Stimulated activated CD8-positive, alpha-beta memory T cell treated with anti-CD3 and anti-CD28 coated beads, Interleukin-12 subunit alpha, Interleukin-12 subunit beta, amount 100 ng/mL, for 4 hours (primary cell): ENCODE results near the gene RALY.
A peak's percentile ranks its signal among the peaks of the same experiment; 100 is the strongest.

Source experiments
- DNase-seq: peaks from one replicate; pipeline ENCODE4 v3.0.0-alpha.2; 2020; ENCODE audit warnings: low read depth

RALY gene

DNA sequence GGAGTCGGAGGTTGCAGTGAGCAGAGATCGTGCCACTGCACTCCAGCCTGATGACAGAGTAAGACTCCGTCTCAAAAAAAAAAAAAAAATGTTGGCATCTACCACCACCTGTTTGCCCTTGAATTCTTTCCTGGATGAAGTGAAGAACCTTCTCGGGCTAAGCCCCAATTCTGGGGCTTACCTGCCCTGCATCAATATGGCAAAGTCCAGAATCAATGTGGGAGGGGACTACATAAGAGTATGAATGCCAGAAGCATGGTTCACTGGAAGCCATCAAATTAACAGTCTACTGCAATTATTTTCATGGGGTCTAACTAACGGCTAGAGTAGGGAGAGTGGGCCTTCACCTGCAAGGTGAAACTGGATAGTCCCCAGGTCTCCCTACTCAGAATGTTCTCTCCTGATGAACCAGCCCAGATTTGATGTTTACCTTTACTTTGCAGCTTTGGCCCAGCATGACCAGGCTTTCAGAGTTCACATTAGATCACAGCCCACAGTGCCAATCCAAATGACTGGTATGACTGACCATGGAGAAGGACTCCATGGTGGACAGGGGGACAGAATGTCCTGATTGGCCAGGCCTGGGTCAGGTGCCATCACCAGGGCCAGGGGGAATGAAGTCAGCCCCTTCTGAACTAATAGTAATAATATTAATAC is 7.0 kb upstream of the RALY start:
- DNase-seq = no peak

DNA sequence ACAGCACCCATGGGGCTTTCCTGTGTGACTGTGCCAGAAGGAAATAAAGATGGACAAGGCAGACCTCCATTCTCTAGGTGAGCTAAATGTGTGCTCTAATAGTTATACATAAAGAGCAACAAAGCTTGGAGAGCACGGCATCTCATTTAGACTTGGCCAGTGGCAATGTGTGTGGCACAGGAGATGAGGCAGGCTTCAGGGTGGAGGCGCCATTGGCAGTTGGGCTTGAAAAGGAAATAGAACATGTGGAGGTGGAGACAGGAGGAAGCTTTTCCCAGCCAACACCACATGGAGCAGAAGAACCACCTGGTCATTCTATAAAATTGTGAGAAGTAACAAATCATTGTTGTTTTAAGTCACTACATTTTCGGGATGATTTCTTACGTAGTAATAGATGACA is 3.6 kb upstream of the RALY start:
- no peak for DNase-seq

DNA sequence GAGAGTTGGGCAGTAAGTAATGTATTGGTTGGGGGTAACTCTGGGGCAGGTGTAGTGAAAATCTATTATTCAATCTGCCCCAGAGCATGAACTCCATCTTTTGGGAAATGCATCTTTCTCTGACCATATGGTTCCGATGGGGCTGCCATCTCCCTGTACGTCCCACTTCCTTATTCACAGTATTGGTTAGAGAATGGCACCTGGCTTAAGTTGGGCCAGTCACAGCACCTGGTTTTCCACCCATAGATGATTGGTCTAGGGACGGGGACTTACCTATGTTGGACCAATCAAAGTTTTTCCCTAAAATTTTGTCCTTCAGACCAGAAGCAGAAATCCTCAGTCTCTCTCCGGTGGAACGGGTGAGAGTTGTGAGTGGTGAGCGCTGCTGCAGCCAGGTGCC is 2.2 kb upstream of the RALY start:
- no peak for DNase-seq

DNA sequence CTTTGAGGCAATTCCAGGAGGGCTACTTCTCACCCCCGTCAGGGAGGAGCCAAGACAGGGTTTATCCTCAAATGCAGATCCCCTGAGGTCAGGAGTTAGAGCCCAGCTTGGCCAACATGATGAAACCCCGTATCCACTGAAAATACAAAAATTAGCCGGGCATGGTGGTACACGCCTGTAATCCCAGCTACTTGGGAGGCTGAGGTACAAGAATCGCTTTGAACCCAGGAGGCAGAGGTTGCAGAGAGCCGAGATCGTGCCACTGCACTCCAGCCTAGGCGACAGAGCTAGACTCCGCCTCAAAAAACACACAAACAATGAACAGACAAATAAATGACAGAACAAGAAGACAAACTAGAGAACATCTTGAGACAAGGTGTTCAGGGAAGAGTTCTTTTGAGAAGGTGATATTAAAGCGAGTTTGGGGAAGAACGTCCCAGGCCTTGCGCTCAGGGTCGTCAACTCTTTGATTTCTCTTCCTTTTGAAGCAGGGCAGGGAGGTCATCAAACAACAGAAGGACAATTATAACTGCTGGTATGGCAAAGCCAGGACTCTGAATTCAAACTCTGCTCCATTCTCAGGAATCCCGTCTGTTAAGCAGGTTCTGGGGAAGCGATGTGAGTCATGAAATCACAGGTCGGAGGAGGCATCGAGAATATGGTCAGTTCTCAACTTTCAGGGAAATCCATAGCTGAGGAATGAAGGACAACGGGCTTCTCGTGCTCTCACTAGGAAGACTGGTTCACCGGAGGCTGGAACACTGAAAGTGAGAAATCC is 1.4 kb upstream of the RALY start:
- no peak for DNase-seq

DNA sequence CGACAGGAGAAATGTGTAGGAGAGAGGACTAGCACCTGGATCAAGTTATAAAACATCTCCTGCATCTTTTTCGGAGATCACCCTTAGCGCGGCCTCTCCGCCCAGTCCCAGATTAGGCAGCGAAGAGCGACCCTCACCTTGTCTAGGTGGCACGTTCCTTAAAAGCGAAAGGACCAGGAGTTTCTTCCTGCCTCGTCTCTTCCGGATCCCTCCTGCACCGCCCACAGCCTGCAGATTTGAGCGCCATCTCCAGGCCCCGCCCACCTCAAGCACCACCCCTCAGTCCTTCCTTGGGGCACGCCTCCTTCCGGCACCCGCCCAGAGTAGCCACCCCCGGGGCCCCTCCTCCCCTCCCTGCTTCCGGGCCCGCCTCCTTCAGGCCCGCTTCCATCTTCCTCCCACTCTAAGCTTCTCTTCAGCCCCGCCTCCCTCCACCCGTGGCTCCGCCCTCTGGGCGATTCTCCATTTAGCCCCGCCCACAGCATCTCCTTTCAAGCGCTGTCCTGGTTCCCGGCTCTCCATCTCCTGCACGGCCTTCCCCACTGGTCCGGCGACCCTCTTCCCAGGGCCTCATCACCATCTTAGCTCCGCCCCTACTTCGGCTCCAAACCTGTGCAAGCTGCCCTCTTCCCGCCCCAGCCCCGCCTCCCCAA is 662 bp upstream of the RALY start:
- DNase-seq = peak; percentile 98

DNA sequence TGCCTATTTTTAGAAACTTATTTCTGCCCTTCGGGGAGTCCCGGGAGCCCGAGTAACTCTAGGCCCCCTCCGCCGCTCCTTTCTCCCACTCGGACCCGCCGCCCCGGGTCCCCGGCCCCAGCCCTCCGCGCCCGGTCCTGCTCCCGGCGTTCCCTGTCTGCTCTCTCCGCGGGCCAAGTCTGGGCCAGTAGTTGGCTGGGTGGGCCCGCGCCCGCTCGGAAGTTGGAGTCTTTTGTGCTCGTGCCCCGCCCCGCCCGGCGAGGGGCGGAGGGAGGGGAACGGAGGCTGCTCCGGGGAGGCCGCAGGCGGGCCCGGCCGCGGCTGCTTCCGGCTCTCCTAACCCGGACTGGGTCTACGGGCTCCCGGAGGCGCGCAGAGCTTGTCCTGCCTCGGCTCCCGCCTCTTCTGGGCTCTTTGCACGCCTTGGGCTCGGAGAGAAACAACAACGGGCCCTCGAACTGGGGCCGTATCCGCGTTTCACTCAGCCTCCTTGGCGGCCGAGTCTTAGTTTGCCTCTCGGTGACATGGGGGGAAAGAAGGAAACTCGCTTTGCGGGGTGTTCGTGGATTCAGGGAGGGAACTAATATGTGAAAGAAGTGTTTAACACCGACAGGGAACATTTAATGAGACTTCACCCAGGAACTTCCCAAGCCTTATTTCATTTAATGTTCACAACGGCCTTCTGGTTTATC is 657 bp downstream of the RALY start:
- peak; percentile 67 for DNase-seq

DNA sequence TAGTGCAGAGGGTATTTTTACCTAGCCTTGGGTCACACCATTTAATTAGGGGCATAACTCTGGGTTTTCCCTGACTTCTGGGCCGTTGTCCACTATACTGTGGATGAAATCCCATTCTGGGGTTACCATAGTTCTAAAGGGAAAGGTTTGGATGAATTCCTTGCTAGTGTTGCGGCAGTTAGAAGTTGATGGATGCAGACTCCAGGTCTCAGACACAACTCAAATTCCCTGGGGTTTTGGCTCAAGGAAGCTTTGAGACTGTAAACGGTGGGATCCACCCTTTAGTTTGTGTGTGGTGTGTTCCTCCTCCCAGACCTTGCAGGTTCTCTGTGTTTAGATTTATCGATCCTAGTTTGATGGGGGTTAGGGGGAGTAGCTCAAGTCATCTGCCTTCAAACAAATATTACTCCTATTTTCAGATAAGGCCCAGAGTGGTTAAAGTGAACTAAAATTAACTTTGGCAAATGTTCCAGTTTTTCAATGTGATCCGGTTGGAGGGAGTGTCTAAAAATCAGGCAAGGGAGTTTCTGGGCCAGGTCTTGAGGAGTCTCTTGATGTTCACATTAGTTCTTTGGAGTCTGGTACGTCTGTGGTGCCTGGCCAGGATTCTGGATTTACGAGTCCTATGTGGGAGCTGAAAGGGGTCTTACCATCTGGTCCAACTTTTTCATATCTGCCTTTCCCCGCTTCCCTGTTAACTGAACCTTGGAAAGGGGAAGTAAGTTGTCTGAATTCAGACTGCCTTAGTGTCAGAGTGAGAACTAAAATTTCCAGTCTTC is 1.5 kb downstream of the RALY start:
- no peak for DNase-seq

DNA sequence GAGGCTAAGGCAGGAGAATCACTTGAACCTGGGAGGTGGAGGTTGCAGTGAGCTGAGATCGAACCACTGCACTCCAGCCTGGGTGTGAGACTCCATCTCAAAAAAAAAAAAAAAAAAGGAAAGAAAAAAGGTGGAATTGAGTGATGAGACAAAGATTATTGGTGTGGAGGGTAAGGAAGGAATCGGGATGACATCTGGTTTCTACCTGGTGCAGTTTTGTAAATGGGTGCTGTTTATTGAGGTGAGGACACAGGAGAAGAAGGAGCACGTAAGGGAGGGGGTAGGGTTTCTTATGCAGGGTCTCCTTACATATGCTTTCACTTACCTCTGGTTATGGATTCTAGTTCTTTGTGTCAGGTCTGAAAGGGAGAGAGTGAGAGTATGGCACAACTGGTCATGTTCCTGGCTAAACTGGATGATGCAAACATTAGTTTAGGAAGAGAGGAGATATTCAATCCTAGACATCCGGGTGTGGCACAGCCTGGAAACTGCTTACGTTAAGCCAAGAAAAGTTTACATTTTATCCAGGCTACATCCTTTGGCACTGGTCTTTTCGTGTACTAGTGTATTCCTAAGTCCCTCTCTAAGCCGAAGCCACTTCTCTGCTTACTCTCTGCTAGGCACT is 5.4 kb downstream of the RALY start:
- DNase-seq = no peak

DNA sequence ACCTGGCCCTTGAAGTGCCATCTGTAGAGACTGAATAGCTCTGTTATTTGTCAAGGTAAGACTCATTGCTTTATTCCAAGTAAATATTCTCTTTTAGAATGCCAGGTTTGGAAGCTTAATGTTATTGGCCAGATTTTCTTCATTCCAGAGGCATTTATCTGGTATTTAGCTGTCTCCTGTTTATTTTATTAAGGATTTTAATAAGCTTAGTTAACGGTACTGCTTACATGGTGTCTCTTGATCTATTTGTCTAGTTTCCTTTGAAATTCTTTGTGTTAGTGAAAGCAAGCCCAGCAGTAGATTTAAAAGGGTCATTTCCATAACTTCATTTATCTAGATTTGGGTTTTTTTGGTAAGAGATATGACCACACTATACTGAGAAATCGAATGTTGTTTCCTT is 7.7 kb downstream of the RALY start:
- no peak for DNase-seq

DNA sequence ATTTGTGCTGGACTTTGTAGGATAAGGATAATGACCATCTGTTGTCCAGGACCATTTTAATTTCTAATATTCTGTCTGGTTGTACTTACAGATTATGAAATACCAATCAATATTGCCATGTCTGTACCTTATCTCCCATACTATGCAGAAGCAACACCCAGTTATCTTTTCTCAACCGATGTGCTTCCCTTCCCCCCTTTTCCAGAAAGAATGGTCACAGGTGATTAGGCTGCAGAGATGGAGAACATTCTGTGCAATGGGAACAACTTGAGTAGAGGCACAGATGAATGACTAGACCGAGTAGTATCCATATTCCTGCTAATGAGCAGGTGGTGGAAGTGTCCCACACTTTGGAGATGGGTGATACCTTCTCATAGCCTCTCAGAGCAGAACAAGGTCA is 10.5 kb downstream of the RALY start:
- no peak for DNase-seq

DNA sequence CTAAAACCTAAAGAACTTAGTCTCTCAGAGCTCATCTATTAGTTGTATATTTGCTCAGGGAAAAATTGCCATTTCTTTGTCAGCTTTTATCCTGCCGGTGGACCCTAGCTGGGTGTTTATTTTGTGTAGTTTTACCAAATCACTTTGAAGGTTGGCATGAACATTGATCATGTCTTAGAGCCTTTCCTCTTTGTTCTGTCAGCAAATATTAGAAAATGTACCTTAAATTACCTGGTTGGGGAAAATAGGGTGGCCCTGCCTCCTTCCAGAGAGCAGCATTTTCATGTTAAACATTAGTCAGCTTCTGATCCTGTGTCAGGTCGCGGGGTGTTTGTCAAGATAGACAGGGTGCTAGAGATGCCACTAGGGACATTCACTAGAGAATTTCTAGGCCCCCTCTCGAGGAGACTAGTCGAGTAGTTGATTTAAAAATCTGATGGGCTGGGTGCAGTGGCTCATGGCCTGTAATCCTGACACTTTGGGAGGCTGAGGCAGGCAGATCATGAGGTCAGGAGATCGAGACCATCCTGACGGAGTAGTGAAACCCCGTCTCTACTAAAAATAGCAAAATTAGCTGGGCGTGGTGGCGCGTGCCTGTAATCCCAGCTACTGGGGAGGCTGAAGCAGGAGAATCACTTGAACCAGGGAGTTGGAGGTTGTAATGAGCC is 11.2 kb downstream of the RALY start:
- DNase-seq = no peak

DNA sequence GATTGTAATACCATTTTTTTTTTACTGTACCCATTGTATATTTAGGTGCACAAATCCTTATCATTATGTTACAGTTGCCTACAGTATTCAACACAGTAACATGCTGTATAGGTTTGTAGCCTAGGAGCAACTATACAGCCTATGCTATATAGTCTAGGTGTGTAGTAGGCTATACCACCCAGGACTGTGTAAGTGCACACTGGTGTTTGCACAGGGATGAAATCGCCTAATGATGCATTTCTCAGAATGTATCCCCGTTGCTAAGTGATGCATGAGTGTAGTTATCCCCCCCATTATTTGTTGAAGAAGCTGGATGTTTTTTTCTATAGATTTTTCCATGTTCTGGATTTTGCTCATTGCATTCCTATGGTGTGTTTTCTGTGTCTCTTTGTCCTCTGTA is 12.9 kb downstream of the RALY start:
- no peak for DNase-seq

DNA sequence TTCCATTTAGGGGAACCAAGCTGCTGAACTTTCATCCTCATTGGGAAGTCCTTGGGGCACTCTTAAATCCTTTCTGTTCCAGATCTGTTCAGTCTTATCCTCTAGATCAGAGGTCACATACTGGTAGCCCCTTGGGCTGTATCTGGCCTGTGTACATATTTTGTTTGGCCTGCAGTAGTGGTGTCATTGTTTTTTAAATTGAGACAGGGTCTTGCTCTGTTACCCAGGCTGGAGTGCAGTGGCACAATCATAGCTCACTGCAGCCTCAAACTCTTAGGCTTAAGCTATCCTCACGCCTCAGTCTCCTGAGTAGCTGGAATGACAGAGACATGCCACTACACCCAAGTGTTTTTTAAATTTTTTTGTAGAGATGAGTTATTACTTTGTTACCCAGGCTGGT is 14.8 kb downstream of the RALY start:
- no peak for DNase-seq

DNA sequence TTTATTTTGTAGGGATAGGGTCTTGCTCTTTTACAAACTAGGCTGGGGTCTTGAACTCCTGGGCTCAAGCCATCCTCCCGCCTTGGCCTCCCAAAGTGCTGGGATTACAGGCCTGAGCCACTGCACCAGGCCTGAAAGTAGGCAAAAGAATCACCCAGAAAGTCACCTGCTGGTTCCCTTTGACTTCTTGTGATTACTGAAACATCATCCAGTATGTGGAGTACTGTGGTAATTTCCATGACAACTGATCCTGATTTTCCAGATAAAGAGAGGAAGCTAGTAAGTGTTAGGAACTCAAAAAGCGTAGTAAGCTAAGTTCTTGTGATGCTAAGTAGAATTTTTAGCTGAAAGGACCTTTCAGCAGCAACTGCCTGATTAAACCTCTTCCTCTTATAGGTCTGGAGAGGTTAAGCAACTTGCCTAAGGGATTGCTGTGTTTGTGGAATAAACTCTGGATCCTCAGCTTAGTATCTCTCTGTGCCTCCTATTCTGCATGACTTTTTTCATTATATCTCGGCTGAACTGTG is 16.8 kb downstream of the RALY start:
- no peak for DNase-seq

DNA sequence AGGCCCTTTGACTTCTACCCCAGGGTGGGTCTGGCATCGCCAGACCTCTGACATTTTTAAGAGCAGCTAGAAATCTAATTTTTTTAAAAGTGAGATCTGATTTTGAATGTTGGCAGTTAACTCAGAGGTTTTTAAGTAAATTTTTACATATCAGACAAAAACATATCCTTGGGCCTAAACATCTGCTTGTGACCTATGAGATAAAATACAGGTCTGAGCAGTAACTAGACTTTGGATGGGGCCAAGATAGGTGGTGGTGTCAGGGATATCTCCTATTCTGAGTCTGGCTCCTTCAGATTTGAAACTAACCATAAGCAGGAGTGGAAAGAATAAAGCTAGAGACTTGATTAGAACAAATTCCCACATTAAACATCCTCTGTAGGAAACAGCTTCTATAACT is 17.6 kb downstream of the RALY start:
- no peak for DNase-seq

DNA sequence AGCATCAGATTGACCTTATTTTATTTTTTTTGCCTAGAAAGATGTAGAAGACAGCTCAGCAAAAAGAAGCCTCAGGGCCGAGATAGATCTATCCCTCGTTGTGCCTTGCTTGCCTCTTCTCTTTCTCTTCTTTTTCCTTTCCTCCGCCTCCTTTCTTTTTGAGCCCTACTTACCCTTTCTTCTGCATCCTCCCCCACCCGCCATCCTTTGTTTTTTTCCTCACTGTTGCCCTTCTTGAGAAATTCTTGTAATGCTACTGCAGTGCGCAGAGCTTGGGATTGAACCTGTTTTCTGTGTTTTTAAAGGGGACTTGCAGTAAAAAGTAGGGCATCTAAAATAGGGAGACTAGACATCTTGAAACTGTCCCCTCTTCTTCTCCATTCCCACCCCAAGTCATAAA is 18.6 kb downstream of the RALY start:
- no peak for DNase-seq

DNA sequence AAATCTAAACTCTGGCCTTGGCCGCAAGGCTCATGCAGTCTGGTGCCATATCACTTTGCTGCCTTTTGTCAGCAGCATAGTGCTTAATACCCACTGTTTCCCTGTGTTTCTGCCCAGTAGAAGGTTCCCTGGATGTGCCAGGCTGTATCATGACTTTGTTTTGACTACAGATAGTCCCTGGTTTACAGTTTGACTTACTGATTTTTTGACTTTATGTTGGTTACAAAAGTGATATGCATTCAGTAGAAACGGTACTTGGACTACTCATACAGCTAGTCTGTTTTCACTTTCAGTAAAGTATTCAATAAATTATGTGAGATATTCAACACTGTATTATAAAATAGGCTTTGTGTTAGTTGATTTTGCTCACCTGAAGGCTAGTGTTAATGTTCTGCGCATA is 19.0 kb downstream of the RALY start:
- DNase-seq = no peak

DNA sequence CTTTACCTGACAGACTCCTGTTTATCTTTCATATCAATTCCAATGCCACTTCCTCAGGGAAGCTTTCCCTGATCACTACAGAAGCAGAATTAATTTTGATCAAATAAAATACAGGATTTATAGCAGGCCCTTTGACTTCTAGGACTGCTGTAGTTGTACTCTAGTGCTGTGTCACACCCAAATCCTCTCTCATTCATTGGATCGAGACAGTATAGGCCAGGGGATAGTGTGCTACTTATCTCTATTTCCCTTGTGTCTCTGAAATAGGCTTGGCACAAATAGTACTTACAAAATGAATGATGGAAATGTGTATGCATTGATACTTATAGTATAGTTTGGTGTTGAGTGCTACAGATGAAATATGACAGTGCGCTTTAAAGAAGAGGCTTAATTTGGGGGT is 19.8 kb downstream of the RALY start:
- DNase-seq = no peak

DNA sequence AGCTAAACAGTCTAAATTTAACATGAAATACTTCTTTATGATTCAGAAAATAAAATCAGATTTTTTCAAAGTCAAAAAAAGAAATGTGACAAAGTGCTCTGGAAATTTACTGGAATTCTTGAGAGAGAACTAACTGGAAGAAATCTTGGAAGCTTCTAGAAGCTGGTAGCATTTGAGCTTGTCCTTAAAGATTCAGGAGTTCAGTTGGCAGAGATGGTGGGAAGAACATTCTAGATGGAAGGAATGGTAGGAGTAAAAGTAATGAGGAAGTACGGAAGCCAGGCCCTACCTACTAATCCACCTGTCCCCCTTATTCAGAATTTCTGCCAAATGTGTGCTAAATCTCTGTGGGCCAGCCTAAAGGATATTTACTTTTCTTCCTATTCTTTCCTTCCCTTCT is 21.2 kb downstream of the RALY start:
- no peak for DNase-seq

DNA sequence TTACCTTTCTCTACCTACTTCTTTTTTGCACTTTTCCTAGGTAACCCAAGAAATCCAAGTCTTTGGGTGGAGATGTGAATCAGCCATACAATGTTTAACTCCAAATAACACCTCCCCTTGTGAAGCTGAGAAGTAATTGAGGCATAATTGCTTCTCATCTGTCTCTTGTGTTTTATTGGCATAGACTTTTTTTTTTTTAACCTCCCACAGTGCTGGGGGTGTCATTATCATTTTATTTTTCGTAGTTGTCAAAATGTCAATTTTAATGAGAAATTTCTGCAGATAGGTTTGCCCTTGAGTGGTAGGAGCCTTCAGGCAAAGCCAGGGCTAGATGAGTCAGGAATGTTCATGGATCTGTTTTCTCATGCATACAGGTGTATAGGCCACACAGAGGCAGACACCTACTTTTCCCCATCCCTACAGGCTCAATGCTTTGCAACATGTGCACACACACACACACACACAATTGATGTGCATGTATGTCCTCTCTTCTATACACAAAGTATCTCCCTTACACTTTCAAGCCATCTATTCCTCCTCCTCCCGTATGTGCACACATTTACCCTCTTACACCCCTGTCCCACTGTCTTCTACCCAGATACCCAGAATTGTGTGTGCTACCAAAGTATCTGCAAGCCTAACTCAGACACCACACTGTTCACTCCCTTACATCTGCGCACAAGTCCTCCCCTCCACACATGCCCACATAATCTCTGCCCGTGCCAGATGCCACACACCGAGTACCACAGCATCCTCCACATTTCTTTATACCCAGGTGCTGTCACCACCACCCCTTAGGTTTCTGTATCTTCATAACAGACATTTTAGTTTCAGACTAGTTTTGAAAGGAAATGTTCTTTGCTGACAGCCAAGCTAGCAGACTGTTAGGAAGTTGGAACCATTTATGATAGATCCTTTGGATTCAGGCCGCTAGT is 22.0 kb downstream of the RALY start:
- DNase-seq = no peak
